ENCODE measurements around the gene USP34.

DNA sequence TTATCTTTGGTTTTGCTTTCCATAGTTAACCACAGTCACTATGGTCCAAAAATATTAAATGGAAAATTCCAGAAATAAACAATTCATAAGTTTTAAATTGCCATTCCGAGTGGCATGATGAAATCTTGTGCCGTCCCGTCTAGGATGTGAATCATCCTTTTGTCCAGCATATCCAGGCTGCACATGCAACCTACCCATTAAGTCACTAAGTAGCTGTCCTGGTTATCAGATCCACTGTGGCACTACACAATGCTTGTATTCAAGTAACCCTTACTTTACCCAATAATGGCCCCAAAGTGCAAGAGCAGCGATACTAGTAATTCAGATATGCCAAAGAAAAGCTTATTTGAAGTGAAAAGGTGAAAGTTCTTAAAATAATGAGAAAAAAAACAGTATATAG, 10.7 kb downstream of the USP34 start:
- no peak for TF ChIP-seq EZH2 (IDR thresholded peaks at IDR 0.05; ENCODE audit: borderline replicate concordance, low read length)
- TF ChIP-seq, protein P1, sequence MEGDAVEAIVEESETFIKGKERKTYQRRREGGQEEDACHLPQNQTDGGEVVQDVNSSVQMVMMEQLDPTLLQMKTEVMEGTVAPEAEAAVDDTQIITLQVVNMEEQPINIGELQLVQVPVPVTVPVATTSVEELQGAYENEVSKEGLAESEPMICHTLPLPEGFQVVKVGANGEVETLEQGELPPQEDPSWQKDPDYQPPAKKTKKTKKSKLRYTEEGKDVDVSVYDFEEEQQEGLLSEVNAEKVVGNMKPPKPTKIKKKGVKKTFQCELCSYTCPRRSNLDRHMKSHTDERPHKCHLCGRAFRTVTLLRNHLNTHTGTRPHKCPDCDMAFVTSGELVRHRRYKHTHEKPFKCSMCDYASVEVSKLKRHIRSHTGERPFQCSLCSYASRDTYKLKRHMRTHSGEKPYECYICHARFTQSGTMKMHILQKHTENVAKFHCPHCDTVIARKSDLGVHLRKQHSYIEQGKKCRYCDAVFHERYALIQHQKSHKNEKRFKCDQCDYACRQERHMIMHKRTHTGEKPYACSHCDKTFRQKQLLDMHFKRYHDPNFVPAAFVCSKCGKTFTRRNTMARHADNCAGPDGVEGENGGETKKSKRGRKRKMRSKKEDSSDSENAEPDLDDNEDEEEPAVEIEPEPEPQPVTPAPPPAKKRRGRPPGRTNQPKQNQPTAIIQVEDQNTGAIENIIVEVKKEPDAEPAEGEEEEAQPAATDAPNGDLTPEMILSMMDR (conservative IDR thresholded peaks at IDR 0.05 in 1 of 2, IDR thresholded peaks at IDR 0.05 in 1 of 2; ENCODE audit: extremely low read depth in 1 of 2, insufficient read depth in 1 of 2, low read depth in 1 of 2, low read length in 2 of 2), result no peak

Data from mammary epithelial cell (primary cell).